Smooth muscle cell (in vitro differentiated cells): ENCODE results near the gene SEMA3C. TPM values are rescaled to one million over a fixed set of nuclear protein-coding genes. Genes with fewer than 3 reads are reported as not detected.

Experiments
- DNase-seq: peaks from one replicate; lab custom pipeline; 2025; ENCODE audit not compliant: unreplicated experiment; lab: John Stamatoyannopoulos, UW
- H2AFZ ChIP-seq: fragments of 200-600 bp; sonication (generic); 2 replicates; pipeline ENCODE4 v1.6.0; 2016; ENCODE audit warnings: antibody characterized with exemption, low read depth, mild to moderate bottlenecking
- H3F3A ChIP-seq: fragments of 200-600 bp; sonication (generic); 2 replicates; pipeline ENCODE4 v1.6.0; 2017; ENCODE audit warnings: antibody characterized with exemption, low read depth
- H3K27ac ChIP-seq: fragments of 200-600 bp; sonication (generic); 2 replicates; pipeline ENCODE4 v1.5.1; 2016; ENCODE audit warnings: low read depth, mild to moderate bottlenecking
- H3K27me3 ChIP-seq: fragments of 200-600 bp; sonication (generic); 2 replicates; pipeline ENCODE4 v1.6.1; 2016; ENCODE audit warnings: low read depth, mild to moderate bottlenecking
- H3K36me3 ChIP-seq: fragments of 200-600 bp; sonication (generic); 2 replicates; pipeline ENCODE4 v1.5.1; 2016; ENCODE audit warnings: low read depth
- H3K4me1 ChIP-seq: fragments of 200-600 bp; sonication (generic); 2 replicates; pipeline ENCODE4 v1.5.1; 2016; ENCODE audit warnings: low read depth
- H3K4me2 ChIP-seq: fragments of 200-600 bp; sonication (generic); 2 replicates; pipeline ENCODE4 v1.6.0; 2016; ENCODE audit warnings: mild to moderate bottlenecking
- H3K4me3 ChIP-seq: fragments of 200-600 bp; sonication (generic); 2 replicates; pipeline ENCODE4 v1.5.1; 2016; ENCODE audit warnings: mild to moderate bottlenecking
- H3K79me2 ChIP-seq: fragments of 200-600 bp; sonication (generic); 2 replicates; pipeline ENCODE4 v1.6.0; 2016; ENCODE audit warnings: low read depth, mild to moderate bottlenecking
- H3K9ac ChIP-seq: fragments of 200-600 bp; sonication (generic); 2 replicates; pipeline ENCODE4 v1.6.0; 2016; ENCODE audit warnings: low read depth
- H3K9me3 ChIP-seq: fragments of 200-600 bp; sonication (generic); replicated peaks from 2 replicates; pipeline ENCODE4 v1.5.1; 2016; ENCODE audit warnings: low read depth
- H4K20me1 ChIP-seq: fragments of 200-600 bp; sonication (generic); 2 replicates; pipeline ENCODE4 v1.6.0; 2016; ENCODE audit warnings: low read depth
- WGBS: methylation state at CpG from one replicate; pipeline ENCODE4 v1.1.7; 2016; ENCODE audit warnings: low lambda C conversion rate; 5-methylcytosine and 5-hydroxymethylcytosine counted together
- polyA plus RNA-seq: library from polyadenylated mRNA; unstranded; fragments of >200 nt; fragmentation: Nextera tagmentation; extraction: Ambion mirVana; gene quantifications from 2 replicates; pipeline ENCODE4 v1.2.1, GENCODE V29; 2016
- total RNA-seq: library from RNA; depleted of rRNA; stranded (reverse); fragments of >200 nt; gene quantifications from 2 replicates; pipeline ENCODE4 v1.2.3, GENCODE V29; 2014
- TF ChIP-seq, protein P1 (sequence below): fragments of 200-600 bp; sonication (generic); IDR thresholded peaks from 2 replicates; pipeline ENCODE4 v1.5.1; 2017; ENCODE audit warnings: borderline replicate concordance, mild to moderate bottlenecking, antibody characterized with exemption; ENCODE audit not compliant: insufficient read depth, poor library complexity, severe bottlenecking

The SEMA3C gene
- total and polyA plus RNA-seq, 2 experiments from 2014 or later: 20.6 to 295 TPM

GRCh38 chr7:80707318-80707717 lies 211.5 kb downstream of the SEMA3C start:
- TF ChIP-seq, protein P1, sequence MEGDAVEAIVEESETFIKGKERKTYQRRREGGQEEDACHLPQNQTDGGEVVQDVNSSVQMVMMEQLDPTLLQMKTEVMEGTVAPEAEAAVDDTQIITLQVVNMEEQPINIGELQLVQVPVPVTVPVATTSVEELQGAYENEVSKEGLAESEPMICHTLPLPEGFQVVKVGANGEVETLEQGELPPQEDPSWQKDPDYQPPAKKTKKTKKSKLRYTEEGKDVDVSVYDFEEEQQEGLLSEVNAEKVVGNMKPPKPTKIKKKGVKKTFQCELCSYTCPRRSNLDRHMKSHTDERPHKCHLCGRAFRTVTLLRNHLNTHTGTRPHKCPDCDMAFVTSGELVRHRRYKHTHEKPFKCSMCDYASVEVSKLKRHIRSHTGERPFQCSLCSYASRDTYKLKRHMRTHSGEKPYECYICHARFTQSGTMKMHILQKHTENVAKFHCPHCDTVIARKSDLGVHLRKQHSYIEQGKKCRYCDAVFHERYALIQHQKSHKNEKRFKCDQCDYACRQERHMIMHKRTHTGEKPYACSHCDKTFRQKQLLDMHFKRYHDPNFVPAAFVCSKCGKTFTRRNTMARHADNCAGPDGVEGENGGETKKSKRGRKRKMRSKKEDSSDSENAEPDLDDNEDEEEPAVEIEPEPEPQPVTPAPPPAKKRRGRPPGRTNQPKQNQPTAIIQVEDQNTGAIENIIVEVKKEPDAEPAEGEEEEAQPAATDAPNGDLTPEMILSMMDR: no peak
- Histone ChIP-seq H3K36me3 (no peaks in the 10 kb centered on the region), H3K4me2 (no peak overlapping the region), H2AFZ (no peak overlapping the region), H4K20me1 (no peaks in the 10 kb centered on the region), H3K27me3 (no peaks in the 10 kb centered on the region), H3K27ac (no peak overlapping the region), H3K9me3 (no peaks in the 10 kb centered on the region), H3K4me3 (no peak overlapping the region), H3K4me1 (no peaks in the 10 kb centered on the region), H3K79me2 (no peaks in the 10 kb centered on the region), H3K9ac (no peak overlapping the region), H3F3A (no peaks in the 10 kb centered on the region)
- DNase-seq: no peak
- 83% methylated on average over 1 of the region's 1 CpG for WGBS

DNA sequence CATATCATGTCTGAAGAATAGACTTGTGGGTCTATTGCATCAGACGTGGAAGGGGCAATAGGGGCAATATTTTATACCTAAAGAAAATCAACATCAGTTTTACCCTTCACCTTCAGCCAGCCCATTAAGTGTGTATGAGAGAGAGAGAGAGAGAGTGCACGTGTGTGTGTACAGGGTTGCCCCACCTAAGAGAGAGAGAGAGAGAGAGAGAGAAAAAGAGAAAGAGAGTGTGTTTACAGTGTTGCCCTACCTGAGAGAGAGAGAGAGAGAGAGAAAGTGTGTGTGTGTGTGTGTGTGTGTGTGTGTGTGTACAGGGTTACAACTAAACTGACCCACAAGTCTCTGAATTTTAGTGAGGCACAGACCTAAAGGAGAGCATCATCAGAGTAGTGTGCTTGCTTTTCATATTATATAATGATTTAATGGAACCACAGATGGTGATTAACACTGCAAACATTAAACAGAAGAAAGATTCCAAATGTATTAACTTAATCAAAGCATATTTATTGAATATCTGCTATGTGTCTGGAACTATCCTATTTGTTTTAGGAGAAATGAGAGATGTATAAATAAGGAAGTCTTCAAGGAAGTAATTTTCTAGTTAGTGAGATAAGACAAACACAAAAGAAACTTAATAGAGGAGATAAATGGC lies 213.6 kb downstream of the SEMA3C start:
- no peaks in the 10 kb centered on the region for H4K20me1 ChIP-seq
- H3F3A ChIP-seq: no peaks in the 10 kb centered on the region
- H2AFZ ChIP-seq: no peak overlapping the region
- H3K4me2 ChIP-seq: no peak overlapping the region
- H3K79me2 ChIP-seq: no peaks in the 10 kb centered on the region
- H3K9me3 ChIP-seq: no peaks in the 10 kb centered on the region
- no peaks in the 10 kb centered on the region for H3K27me3 ChIP-seq
- no peak overlapping the region for H3K4me3 ChIP-seq
- TF ChIP-seq, protein P1: no peak
- H3K27ac ChIP-seq: no peak overlapping the region
- H3K36me3 ChIP-seq: no peaks in the 10 kb centered on the region
- H3K4me1 ChIP-seq: no peaks in the 10 kb centered on the region
- WGBS: 94% methylated on average over 2 of the region's 2 CpGs
- DNase-seq: no peak
- no peak overlapping the region for H3K9ac ChIP-seq

- Histone ChIP-seq H2AFZ (no peak overlapping the region), H3K9me3 (no peaks in the 10 kb centered on the region), H3K4me3 (no peak overlapping the region), H3K27ac (no peak overlapping the region), H3F3A (no peaks in the 10 kb centered on the region), H4K20me1 (no peaks in the 10 kb centered on the region), H3K9ac (no peak overlapping the region), H3K27me3 (no peaks in the 10 kb centered on the region), H3K4me2 (no peak overlapping the region), H3K4me1 (no peaks in the 10 kb centered on the region), H3K36me3 (no peaks in the 10 kb centered on the region), H3K79me2 (no peaks in the 10 kb centered on the region)
- 31% methylated on average over 1 of the region's 1 CpG for WGBS
- TF ChIP-seq, protein P1: no peak
- DNase-seq: no peak
Observed at GRCh38 chr7:80703272-80703671, 215.6 kb downstream of the SEMA3C start.

- peak overlapping the region; percentile 41 for H2AFZ ChIP-seq
- H3K27ac ChIP-seq: no peak overlapping the region
- no peak overlapping the region for H3K9ac ChIP-seq
- no peaks in the 10 kb centered on the region for H3K9me3 ChIP-seq
- H3K4me3 ChIP-seq: no peak overlapping the region
- H3K4me2 ChIP-seq: no peak overlapping the region
- no peaks in the 10 kb centered on the region for H4K20me1 ChIP-seq
- H3F3A ChIP-seq: no peaks in the 10 kb centered on the region
- H3K36me3 ChIP-seq: no peaks in the 10 kb centered on the region
- H3K79me2 ChIP-seq: no peaks in the 10 kb centered on the region
- no peaks in the 10 kb centered on the region for H3K27me3 ChIP-seq
- no peak for DNase-seq
- no peaks in the 10 kb centered on the region for H3K4me1 ChIP-seq
- WGBS: 57% methylated on average over 4 of the region's 4 CpGs
- TF ChIP-seq, protein P1: no peak
Observed at GRCh38 chr7:80699721-80700256, 219.1 kb downstream of the SEMA3C start.
